Measurements from ENCODE around the gene CREB1. TPM values are rescaled to one million over a fixed set of nuclear protein-coding genes. Genes with fewer than 3 reads are reported as not detected.
"Not testable (repeated sequence)": the region's sequence is repeated elsewhere in the genome, so short reads cannot be mapped to it uniquely, and the experiment has no call there.

The CREB1 gene
- total RNA-seq, 3 donors from 2014 or later: 55.2 to 71.1 (median 59.5) TPM

- H3K36me3 Mint-ChIP-seq (ENCODE audit: insufficient read depth): no peaks in the 10 kb centered on the region
- H3K4me1 Mint-ChIP-seq (ENCODE audit: low read depth): peaks cover 14% of the 10 kb centered on the region
- H3K9me3 Mint-ChIP-seq: no peaks in the 10 kb centered on the region
- DNase-seq: no peak
- no peak overlapping the region for H3K4me3 Mint-ChIP-seq
- ATAC-seq: no peak
- no peaks in the 10 kb centered on the region for H3K27me3 Mint-ChIP-seq (ENCODE audit: low read depth)
Measured at GRCh38 chr2:207629553-207629952, 99.8 kb downstream of the CREB1 start.

GRCh38 chr2:207630491-207630890, 100.7 kb downstream of the CREB1 start:
- Mint-ChIP-seq H3K4me1 (ENCODE audit: low read depth) (peaks cover 14% of the 10 kb centered on the region), H3K36me3 (ENCODE audit: insufficient read depth) (no peaks in the 10 kb centered on the region), H3K27me3 (ENCODE audit: low read depth) (no peaks in the 10 kb centered on the region), H3K4me3 (no peak overlapping the region), H3K9me3 (no peaks in the 10 kb centered on the region)
- DNase-seq (no peak), ATAC-seq (no peak)

- peak; percentile 81 to 83 for ATAC-seq
- Mint-ChIP-seq H3K36me3 (ENCODE audit: insufficient read depth) (no peaks in the 10 kb centered on the region), H3K4me3 (no peak overlapping the region), H3K27me3 (ENCODE audit: low read depth) (no peaks in the 10 kb centered on the region), H3K4me1 (ENCODE audit: low read depth) (peaks cover 4% of the 10 kb centered on the region), H3K9me3 (no peaks in the 10 kb centered on the region)
- DNase-seq: no peak
Measured at GRCh38 chr2:207632575-207633493, 103.1 kb downstream of the CREB1 start.

GRCh38 chr2:207633686-207634085, 103.9 kb downstream of the CREB1 start:
- peaks cover 4% of the 10 kb centered on the region for H3K4me1 Mint-ChIP-seq (ENCODE audit: low read depth)
- no peak for ATAC-seq
- no peak overlapping the region for H3K4me3 Mint-ChIP-seq

GRCh38 chr2:207635468-207636200, 105.9 kb downstream of the CREB1 start:
- ATAC-seq: no peak

More at GRCh38 chr2:207633686-207634085, 103.9 kb downstream of the CREB1 start:
- Mint-ChIP-seq H3K9me3 (no peaks in the 10 kb centered on the region), H3K36me3 (ENCODE audit: insufficient read depth) (no peaks in the 10 kb centered on the region), H3K27me3 (ENCODE audit: low read depth) (no peaks in the 10 kb centered on the region)
- DNase-seq: no peak

GRCh38 chr2:207639288-207639687, 109.5 kb downstream of the CREB1 start:
- not testable (repeated sequence) for DNase-seq, H3K4me3 Mint-ChIP-seq

More at GRCh38 chr2:207635468-207636200, 105.9 kb downstream of the CREB1 start:
- Mint-ChIP-seq H3K9me3 (peaks cover 4% of the 10 kb centered on the region), H3K36me3 (ENCODE audit: insufficient read depth) (no peaks in the 10 kb centered on the region), H3K4me3 (no peak overlapping the region), H3K27me3 (ENCODE audit: low read depth) (no peaks in the 10 kb centered on the region), H3K4me1 (ENCODE audit: low read depth) (peaks cover 4% of the 10 kb centered on the region)
- no peak for DNase-seq

GRCh38 chr2:207640160-207640559, 110.4 kb downstream of the CREB1 start:
- H3K4me3 Mint-ChIP-seq: no peak overlapping the region
- ATAC-seq: no peak
- DNase-seq: no peak
- no peaks in the 10 kb centered on the region for H3K4me1 Mint-ChIP-seq (ENCODE audit: low read depth)
- no peaks in the 10 kb centered on the region for H3K27me3 Mint-ChIP-seq (ENCODE audit: low read depth)
- no peaks in the 10 kb centered on the region for H3K36me3 Mint-ChIP-seq (ENCODE audit: insufficient read depth)
- H3K9me3 Mint-ChIP-seq: peaks cover 12% of the 10 kb centered on the region

More at GRCh38 chr2:207639288-207639687, 109.5 kb downstream of the CREB1 start:
- peaks cover 12% of the 10 kb centered on the region for H3K9me3 Mint-ChIP-seq
- H3K4me1 Mint-ChIP-seq (ENCODE audit: low read depth); H3K36me3 Mint-ChIP-seq (ENCODE audit: insufficient read depth); H3K27me3 Mint-ChIP-seq (ENCODE audit: low read depth); ATAC-seq: not testable (repeated sequence)

GRCh38 chr2:207640661-207641060, 110.9 kb downstream of the CREB1 start:
- Mint-ChIP-seq H3K27me3 (ENCODE audit: low read depth) (no peaks in the 10 kb centered on the region), H3K4me1 (ENCODE audit: low read depth) (no peaks in the 10 kb centered on the region), H3K4me3 (no peak overlapping the region), H3K9me3 (peaks cover 12% of the 10 kb centered on the region), H3K36me3 (ENCODE audit: insufficient read depth) (no peaks in the 10 kb centered on the region)
- ATAC-seq (no peak), DNase-seq (no peak)

- Mint-ChIP-seq H3K4me1 (ENCODE audit: low read depth) (no peaks in the 10 kb centered on the region), H3K4me3 (no peak overlapping the region), H3K9me3 (peaks cover 12% of the 10 kb centered on the region), H3K36me3 (ENCODE audit: insufficient read depth) (no peaks in the 10 kb centered on the region), H3K27me3 (ENCODE audit: low read depth) (no peaks in the 10 kb centered on the region)
- DNase-seq (no peak), ATAC-seq (no peak)
Measured at GRCh38 chr2:207643892-207644291, 114.1 kb downstream of the CREB1 start.

GRCh38 chr2:207646582-207646981, 116.8 kb downstream of the CREB1 start:
- not testable (repeated sequence) for H3K36me3 Mint-ChIP-seq (ENCODE audit: insufficient read depth); H3K9me3 Mint-ChIP-seq; ATAC-seq; DNase-seq; H3K4me1 Mint-ChIP-seq (ENCODE audit: low read depth); H3K27me3 Mint-ChIP-seq (ENCODE audit: low read depth); H3K4me3 Mint-ChIP-seq

Other genes with a start within 250 kb of the CREB1 start
- gene METTL21A, start 95.4 kb downstream of the CREB1 start, total RNA-seq: 10 to 100 TPM; 29.2 to 44.7 (median 35.8) TPM
- 10 to 100 TPM in 1 of 3 donors, 1 to 10 TPM in 2; 6.3 to 10.3 (median 6.7) TPM for gene CCNYL1, start 181.7 kb downstream of the CREB1 start, total RNA-seq
- gene FZD5, start 239.9 kb downstream of the CREB1 start, total RNA-seq: under 1 TPM; 0.56 to 0.79 (median 0.71) TPM